Astrocyte (in vitro differentiated cells and primary cell): ENCODE measurements around the gene SCGB1C2.

ENCODE experiments used
- CTCF ChIP-seq: IDR thresholded peaks from 2 replicates; pipeline ENCODE4 v1.5.1; 2011; ENCODE audit warnings: low read depth, mild to moderate bottlenecking, inconsistent platforms, low read length, moderate library complexity; ENCODE audit not compliant: insufficient read depth
- EZH2 ChIP-seq: IDR thresholded peaks from 2 replicates; pipeline ENCODE4 v1.6.1; 2012; ENCODE audit warnings: mild to moderate bottlenecking, low read length, inconsistent platforms; ENCODE audit not compliant: insufficient read depth

GRCh38 chr17:142876-143784 lies 5.8 kb downstream of the SCGB1C2 start:
- no peak for TF ChIP-seq CTCF
- no peak for TF ChIP-seq EZH2
